ENCODE results near the gene FHAD1. TPM values are rescaled to one million over a fixed set of nuclear protein-coding genes. Genes with fewer than 3 reads are reported as not detected.

Gene FHAD1
- polyA plus RNA-seq, 1 of the 3 experiments (the other 2 are of a cell fraction), result 0.48 TPM

- DNase-seq, result no peak
- no peak overlapping the region for H2AFZ ChIP-seq (ENCODE audit: low read depth)
- H3K9ac ChIP-seq, result no peak overlapping the region
- no peaks in the 10 kb centered on the region for H3K9me2 ChIP-seq
- no peak overlapping the region for H3K4me2 ChIP-seq
- no peak for TF ChIP-seq RXRA (IDR thresholded peaks at IDR 0.05; ENCODE audit: borderline replicate concordance, low read depth)
- TF ChIP-seq CTCF (IDR thresholded peaks at IDR 0.05), result no peak
- TF ChIP-seq EZH2phosphoT487 (IDR thresholded peaks at IDR 0.05; ENCODE audit: borderline replicate concordance, low read depth), result no peak
- TF ChIP-seq NFIC (IDR thresholded peaks at IDR 0.05; ENCODE audit: borderline replicate concordance), result no peak
- TF ChIP-seq NRF1 (IDR thresholded peaks at IDR 0.05; ENCODE audit: low read depth, low read length), result no peak
- TF ChIP-seq REST (IDR thresholded peaks at IDR 0.05; ENCODE audit: low read depth, low read length), result no peak
- no peak for TF ChIP-seq TAF1 (IDR thresholded peaks at IDR 0.05; ENCODE audit: borderline replicate concordance, low read depth, low read length)
- TF ChIP-seq GATA2 (CRISPR knock-in tag; IDR thresholded peaks at IDR 0.05), result no peak
- no peak for TF ChIP-seq SIN3A (IDR thresholded peaks at IDR 0.05; ENCODE audit: borderline replicate concordance, low read depth, low read length)
- no peak for TF ChIP-seq RAD21 (IDR thresholded peaks at IDR 0.05; ENCODE audit: low read length)
- TF ChIP-seq ZBTB33 (IDR thresholded peaks at IDR 0.05; ENCODE audit: borderline replicate concordance, low read depth), result no peak
- no peak for TF ChIP-seq MEF2A (IDR thresholded peaks at IDR 0.05; ENCODE audit: borderline replicate concordance, low read depth)
- TF ChIP-seq, protein P1, sequence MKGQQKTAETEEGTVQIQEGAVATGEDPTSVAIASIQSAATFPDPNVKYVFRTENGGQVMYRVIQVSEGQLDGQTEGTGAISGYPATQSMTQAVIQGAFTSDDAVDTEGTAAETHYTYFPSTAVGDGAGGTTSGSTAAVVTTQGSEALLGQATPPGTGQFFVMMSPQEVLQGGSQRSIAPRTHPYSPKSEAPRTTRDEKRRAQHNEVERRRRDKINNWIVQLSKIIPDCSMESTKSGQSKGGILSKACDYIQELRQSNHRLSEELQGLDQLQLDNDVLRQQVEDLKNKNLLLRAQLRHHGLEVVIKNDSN (IDR thresholded peaks at IDR 0.05; ENCODE audit: borderline replicate concordance, low read depth), result no peak
- TF ChIP-seq IRF3 (IDR thresholded peaks at IDR 0.05; ENCODE audit: low read depth, low read length), result no peak
- no peak for TF ChIP-seq MXI1 (IDR thresholded peaks at IDR 0.05; ENCODE audit: low read depth, low read length)
- TF ChIP-seq RCOR1 (IDR thresholded peaks at IDR 0.05; ENCODE audit: low read length), result no peak
- peaks cover 29% of the 10 kb centered on the region for H3F3A ChIP-seq (replicated peaks; ENCODE audit: insufficient read depth)
- no peak overlapping the region for H3K4me3 ChIP-seq (ENCODE audit: low read depth in 2 of 2, low read length in 1 of 2)
- H3K36me3 ChIP-seq (replicated peaks in 1 of 2; ENCODE audit: control insufficient read depth in 1 of 2, insufficient read depth in 2 of 2, low read length in 1 of 2), result no peaks in the 10 kb centered on the region
- H3K4me1 ChIP-seq (ENCODE audit: control insufficient read depth in 1 of 2, insufficient read depth in 2 of 2, low read depth in 1 of 2, low read length in 1 of 2), result peaks cover 4 to 25% of the 10 kb centered on the region in 2 experiments; a peak in 3 of 4 replicates
- no peaks in the 10 kb centered on the region for H3K27me3 ChIP-seq (ENCODE audit: insufficient read depth)
- no peak overlapping the region for H3K27ac ChIP-seq (ENCODE audit: low read depth in 2 of 2, low read length in 1 of 2)
- no peaks in the 10 kb centered on the region for H4K20me1 ChIP-seq (ENCODE audit: insufficient read depth)
- 95% methylated on average over 17 of the region's 20 CpGs for WGBS (ENCODE audit: low lambda C conversion rate)
- no peaks in the 10 kb centered on the region for H3K9me3 ChIP-seq
- H3K79me2 ChIP-seq (ENCODE audit: insufficient read depth), result no peaks in the 10 kb centered on the region
- POLR2A ChIA-PET, result no interaction called here
- CTCF ChIA-PET, result interaction anchor here (1.7 kb wide), 1 partner anchor 35 kb away, joined by 6 read pairs; no protein-coding TSS in a partner anchor
Measured at GRCh38 chr1:15358565-15359133, 111.6 kb downstream of the FHAD1 start.

Measured in SK-N-SH (cell line).